ENCODE results near the gene BRIP1.
"Not testable (repeated sequence)": the region's sequence is repeated elsewhere in the genome, so short reads cannot be mapped to it uniquely, and the experiment has no call there.

- TF ChIP-seq EZH2phosphoT487 (IDR thresholded peaks at IDR 0.05; ENCODE audit: insufficient read depth, low read depth); EZH2 (IDR thresholded peaks at IDR 0.05; ENCODE audit: insufficient read depth, poor library complexity, severe bottlenecking): not testable (repeated sequence)
These were observed 190.1 kb downstream of the BRIP1 start for GRCh38 chr17:61673019-61673897.

Data from GM23248 (cell line).